Measurements from ENCODE around the gene SDCBP2. TPM values are rescaled to one million over a fixed set of nuclear protein-coding genes. Genes with fewer than 3 reads are reported as not detected.

Gene SDCBP2
- polyA plus RNA-seq, 2 of the 4 experiments (the other 2 are of a cell fraction) = 0.35 to 0.58 TPM

DNA sequence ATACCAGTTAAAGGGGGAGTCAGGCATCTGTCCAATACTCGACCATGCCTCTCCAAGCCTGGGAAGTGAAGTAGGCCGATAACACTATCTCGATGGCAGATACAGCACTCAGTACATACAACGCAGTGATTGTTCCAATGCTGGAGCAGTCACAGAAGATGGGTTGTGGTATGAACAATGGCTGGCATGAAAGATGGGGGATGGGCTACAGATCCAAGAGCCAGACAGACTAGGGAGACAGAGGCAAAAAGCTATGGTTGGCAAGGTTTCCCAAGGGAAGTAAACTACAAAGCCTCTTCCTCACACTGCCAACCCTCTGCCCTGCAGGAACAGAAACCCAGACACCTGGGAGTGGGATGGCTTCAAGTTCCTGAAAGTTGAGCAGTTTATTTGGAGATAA is 44.7 kb upstream of the SDCBP2 start:
- H3K4me3 ChIP-seq = no peak overlapping the region
- H3K4me1 ChIP-seq = peaks cover 23% of the 10 kb centered on the region
- POLR2A ChIA-PET = no interaction called here
- 87% methylated on average over 4 of the region's 4 CpGs for WGBS (ENCODE audit: missing lambda C conversion rate)
- no peaks in the 10 kb centered on the region for H3K9me3 ChIP-seq
- no peak overlapping the region for H3K4me2 ChIP-seq
- no peak for ATAC-seq
- TF ChIP-seq CBX2 (IDR thresholded peaks at IDR 0.05; ENCODE audit: borderline replicate concordance, low read depth) (no peak), CHD2 (IDR thresholded peaks at IDR 0.05; ENCODE audit: low read length, partially characterized antibody) (no peak)
- CTCF ChIA-PET = no interaction called here
- no peak for FAIRE-seq
- DNase-seq (ENCODE audit: low read depth in 1 of 2, low spot score in 1 of 2) = no peak
- no peak overlapping the region for H3K27ac ChIP-seq

DNA sequence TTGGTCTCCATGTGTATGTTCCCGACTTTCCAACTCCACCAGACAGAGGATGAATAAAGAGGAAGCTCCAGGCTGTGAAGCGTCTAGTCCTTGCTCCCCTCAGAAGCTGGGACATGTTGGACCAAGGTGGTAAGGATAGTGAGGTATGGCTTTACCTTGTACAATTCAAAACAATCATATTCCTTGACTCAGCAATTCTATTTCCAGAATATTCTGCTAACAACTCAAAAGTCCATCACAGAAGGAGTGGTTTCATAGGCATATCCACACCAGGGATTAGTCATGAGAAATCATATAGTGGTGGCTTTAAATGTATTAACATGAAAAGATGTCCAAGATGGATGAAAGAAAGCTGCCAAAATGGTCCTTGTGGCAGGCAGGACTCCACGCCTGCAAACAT is 44.1 kb upstream of the SDCBP2 start:
- DNase-seq (ENCODE audit: low read depth in 1 of 2, low spot score in 1 of 2) = no peak
- CTCF ChIA-PET = interaction anchor here (1.4 kb wide), 1 partner anchor 25 kb away, joined by 5 read pairs; no protein-coding TSS in a partner anchor

DNA sequence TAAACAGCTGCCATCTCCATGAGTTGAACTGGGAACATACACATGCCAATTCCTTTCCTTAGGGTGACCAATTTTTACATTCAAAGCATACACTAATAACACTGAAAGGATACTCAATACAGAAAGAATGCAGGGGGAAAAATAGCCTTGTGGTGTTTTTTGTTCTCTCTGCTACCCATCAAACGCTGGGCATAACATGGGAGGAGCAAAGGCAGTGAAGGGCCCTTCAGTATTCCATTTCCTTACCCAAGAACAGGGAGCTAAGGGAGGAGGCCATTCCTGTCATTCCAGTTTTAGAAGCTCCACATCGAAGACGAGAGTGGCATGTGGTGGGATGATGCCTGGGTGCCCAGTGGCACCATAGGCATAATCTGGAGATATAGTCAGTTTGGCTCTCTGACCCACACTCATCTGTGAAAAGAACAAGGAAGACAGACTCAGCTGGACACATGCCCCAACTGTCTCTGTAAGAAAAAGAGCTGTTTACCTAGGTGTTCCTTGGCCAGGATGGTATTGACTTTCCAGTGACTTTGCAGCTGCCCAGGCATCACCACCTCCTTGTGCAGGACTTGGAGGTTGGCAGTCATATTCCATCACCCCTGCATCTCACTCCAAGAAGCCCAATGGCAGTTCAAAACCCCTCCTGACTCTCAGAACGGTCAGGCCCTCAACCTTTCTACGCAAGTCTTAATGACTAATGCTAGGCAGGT is 43.0 kb upstream of the SDCBP2 start:
- H3K9me3 ChIP-seq = no peaks in the 10 kb centered on the region
- CTCF ChIA-PET = interaction anchor here (0.8 to 2.7 kb wide), 4 partner anchors 11 to 132 kb away, joined by 3 to 10 read pairs (median 5); no protein-coding TSS in a partner anchor
- H3K4me2 ChIP-seq = no peak overlapping the region
- no peak for DNase-seq (ENCODE audit: low read depth in 1 of 2, low spot score in 1 of 2)
- no peak overlapping the region for H3K27ac ChIP-seq
- TF ChIP-seq NPAS2 (CRISPR knock-in tag; IDR thresholded peaks at IDR 0.05; ENCODE audit: borderline replicate concordance) = no peak
- TF ChIP-seq, protein P1, sequence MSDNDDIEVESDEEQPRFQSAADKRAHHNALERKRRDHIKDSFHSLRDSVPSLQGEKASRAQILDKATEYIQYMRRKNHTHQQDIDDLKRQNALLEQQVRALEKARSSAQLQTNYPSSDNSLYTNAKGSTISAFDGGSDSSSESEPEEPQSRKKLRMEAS (IDR thresholded peaks at IDR 0.05) = no peak
- no peak for TF ChIP-seq CHD4 (IDR thresholded peaks at IDR 0.05; ENCODE audit: borderline replicate concordance)
- no peak for TF ChIP-seq BHLHE40 (IDR thresholded peaks at IDR 0.05; ENCODE audit: low read depth, low read length)
- TF ChIP-seq HOXB13 (CRISPR knock-in tag; IDR thresholded peaks at IDR 0.05; ENCODE audit: low read depth) = no peak
- TF ChIP-seq MYC (IDR thresholded peaks at IDR 0.05; ENCODE audit: borderline replicate concordance, low read length) = no peak
- TF ChIP-seq MAFK (IDR thresholded peaks at IDR 0.05; ENCODE audit: partially characterized antibody) = no peak
- TF ChIP-seq JUNB (IDR thresholded peaks at IDR 0.05) = no peak
- no peak for TF ChIP-seq TP53 (CRISPR knock-in tag; IDR thresholded peaks at IDR 0.05)
- no peak for TF ChIP-seq ZNF302 (CRISPR knock-in tag; IDR thresholded peaks at IDR 0.05)
- TF ChIP-seq ZSCAN20 (CRISPR knock-in tag; IDR thresholded peaks at IDR 0.05) = no peak
- TF ChIP-seq, protein P2, sequence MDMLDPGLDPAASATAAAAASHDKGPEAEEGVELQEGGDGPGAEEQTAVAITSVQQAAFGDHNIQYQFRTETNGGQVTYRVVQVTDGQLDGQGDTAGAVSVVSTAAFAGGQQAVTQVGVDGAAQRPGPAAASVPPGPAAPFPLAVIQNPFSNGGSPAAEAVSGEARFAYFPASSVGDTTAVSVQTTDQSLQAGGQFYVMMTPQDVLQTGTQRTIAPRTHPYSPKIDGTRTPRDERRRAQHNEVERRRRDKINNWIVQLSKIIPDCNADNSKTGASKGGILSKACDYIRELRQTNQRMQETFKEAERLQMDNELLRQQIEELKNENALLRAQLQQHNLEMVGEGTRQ (IDR thresholded peaks at IDR 0.05) = no peak
- TF ChIP-seq, protein P3, sequence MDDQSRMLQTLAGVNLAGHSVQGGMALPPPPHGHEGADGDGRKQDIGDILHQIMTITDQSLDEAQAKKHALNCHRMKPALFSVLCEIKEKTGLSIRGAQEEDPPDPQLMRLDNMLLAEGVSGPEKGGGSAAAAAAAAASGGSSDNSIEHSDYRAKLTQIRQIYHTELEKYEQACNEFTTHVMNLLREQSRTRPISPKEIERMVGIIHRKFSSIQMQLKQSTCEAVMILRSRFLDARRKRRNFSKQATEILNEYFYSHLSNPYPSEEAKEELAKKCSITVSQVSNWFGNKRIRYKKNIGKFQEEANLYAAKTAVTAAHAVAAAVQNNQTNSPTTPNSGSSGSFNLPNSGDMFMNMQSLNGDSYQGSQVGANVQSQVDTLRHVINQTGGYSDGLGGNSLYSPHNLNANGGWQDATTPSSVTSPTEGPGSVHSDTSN (IDR thresholded peaks at IDR 0.05) = no peak
- no peak for TF ChIP-seq CEBPB (IDR thresholded peaks at IDR 0.05)
- TF ChIP-seq KDM1A (IDR thresholded peaks at IDR 0.05; ENCODE audit: low read depth) = no peak
- H3K4me3 ChIP-seq = no peak overlapping the region
- WGBS (ENCODE audit: missing lambda C conversion rate) = 86% methylated on average over 5 of the region's 5 CpGs
- POLR2A ChIA-PET = no interaction called here
- FAIRE-seq = no peak
- H3K4me1 ChIP-seq = peaks cover 15% of the 10 kb centered on the region
- no peak for ATAC-seq

More for the DNA sequence above, 44.1 kb upstream of the SDCBP2 start:
- FAIRE-seq (no peak), ATAC-seq (no peak)
- POLR2A ChIA-PET = no interaction called here
- 88% methylated on average over 3 of the region's 3 CpGs for WGBS (ENCODE audit: missing lambda C conversion rate)
- no peak overlapping the region for H3K4me2 ChIP-seq
- H3K4me3 ChIP-seq = no peak overlapping the region
- no peaks in the 10 kb centered on the region for H3K9me3 ChIP-seq
- peaks cover 20% of the 10 kb centered on the region for H3K4me1 ChIP-seq
- TF ChIP-seq MAFK (IDR thresholded peaks at IDR 0.05; ENCODE audit: partially characterized antibody) = peak; percentile 77
- TF ChIP-seq TFCP2L1 (CRISPR knock-in tag; IDR thresholded peaks at IDR 0.05) = no peak
- no peak overlapping the region for H3K27ac ChIP-seq
